Medulla oblongata (tissue), 1 donor: ENCODE data around the gene TAPT1.
"Not testable (repeated sequence)": the region's sequence is repeated elsewhere in the genome, so short reads cannot be mapped to it uniquely, and the experiment has no call there.

Source experiments
- DNase-seq: peaks from one replicate; pipeline ENCODE4 v3.0.0-alpha.2; 2015; ENCODE audit errors: extremely low spot score

Gene TAPT1

DNA sequence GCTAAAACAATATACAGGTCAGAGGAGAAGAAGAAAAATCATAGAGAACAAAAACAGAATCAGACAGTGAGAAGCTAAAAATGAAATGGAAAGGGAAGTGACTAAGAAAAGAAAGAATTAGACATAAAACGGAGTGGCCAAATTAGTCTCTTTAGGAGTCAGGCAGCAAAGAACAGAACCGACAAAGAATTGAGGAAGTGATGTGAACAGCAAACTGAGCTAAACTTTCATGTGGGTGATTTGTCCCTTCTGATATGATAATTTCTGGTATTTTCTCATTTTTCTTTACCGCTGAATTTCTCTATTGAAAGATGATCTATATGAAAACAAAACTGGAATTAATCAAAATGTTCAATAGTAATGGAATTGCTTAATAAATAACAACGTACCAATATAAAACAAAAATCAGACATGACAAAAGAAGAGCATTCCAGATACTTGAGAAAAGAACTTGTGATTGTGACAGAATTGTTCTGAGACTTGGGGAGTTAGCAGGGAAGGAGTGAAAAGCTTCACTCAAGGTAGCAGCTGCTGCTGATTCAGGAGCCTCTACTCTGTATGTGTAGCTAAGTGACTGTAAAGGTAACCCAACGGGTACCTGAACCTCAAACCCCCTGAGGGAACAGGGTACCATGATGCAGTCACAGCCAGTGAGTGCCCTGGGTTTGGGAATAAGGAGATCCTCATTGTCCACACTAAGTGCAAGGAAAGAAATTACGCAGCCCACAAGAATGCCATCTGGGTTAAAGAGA, 8.8 kb downstream of the TAPT1 start:
- no peak for DNase-seq

DNA sequence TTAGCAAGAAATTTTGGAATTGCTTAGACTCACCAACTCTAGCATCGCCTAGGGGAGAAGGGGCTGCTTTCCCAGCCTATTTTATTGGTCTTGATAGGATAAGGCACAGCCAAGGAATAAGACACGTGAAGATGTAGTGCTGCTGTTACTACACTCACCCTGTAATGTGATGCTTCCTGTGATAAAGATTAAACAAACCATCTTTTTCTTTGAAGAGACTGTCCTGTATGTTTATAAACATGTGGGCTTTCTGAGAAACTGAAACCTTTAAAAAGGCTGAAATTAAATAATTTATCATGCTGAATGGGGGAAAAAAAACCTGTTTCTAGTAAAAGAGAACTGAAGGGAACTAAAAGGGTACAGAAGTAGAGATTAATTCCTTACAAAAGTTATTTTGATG, 13.2 kb downstream of the TAPT1 start:
- no peak for DNase-seq

DNA sequence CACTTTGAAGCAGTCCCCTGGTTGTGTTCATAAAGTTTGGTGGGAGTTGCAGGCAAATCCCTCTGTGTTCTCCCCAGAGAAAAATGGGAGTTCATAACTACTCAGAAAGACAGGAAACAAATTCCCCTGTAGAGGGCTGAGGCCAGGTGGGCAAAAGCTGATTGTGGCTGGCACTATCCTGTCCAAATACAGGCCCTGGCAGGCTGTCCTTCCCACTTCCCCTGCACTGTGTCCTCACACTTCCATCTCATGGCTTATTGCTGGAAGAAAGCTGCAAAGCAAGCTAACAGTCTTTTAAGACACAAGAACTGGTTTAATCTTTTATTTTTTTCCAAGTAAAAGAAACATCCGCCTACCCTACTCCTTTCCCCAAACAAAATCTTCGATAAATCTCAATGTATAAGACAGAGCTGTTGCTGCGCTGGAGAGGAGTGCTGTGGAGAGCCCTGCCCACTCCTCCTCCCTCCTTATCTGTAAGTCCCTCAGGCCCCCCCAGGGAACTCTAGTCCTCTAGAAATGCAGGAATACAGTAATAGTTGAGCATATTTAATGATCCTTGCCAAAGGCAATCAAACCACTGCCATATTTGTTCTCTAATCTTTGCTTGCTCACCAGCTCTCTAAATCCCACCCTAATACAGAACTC, 14.0 kb downstream of the TAPT1 start:
- no peak for DNase-seq

DNA sequence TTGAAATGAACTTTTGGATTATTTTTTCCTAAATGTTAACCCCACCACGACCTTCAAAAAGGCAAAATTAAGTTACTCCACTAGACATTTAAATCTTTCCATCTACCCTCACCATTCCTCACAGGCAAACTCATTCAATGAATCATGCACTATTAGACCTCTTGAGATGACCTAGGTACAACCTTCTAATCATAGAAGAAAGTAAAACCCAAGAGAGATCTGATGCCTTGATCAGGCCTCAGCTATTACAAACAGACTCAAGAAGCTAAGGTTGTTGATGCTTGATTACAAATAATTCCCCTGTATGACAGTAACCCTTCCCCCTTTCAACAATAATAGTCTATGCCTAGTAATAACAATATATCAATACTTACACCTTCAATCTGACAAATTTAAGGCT, 18.9 kb downstream of the TAPT1 start:
- no peak for DNase-seq

DNA sequence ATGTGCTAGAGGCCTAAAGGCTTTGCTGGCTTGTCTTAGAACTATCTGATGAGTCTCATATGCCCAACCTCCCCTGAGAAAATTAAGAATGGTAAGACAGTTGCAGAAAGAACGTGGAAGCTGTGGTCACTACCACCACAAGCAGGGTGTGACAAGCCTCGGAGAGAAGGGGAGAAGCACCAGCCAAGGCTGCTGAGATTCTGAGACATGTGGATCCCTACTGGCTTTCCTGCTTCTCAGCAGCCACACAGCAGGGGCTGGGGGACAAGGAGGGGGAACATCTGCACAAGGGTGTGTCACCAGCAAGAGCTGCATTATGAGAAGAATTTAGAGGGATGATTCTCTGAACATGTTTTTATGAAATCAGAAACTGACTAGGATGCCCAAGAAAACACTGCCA, 19.4 kb downstream of the TAPT1 start:
- DNase-seq, result no peak

DNA sequence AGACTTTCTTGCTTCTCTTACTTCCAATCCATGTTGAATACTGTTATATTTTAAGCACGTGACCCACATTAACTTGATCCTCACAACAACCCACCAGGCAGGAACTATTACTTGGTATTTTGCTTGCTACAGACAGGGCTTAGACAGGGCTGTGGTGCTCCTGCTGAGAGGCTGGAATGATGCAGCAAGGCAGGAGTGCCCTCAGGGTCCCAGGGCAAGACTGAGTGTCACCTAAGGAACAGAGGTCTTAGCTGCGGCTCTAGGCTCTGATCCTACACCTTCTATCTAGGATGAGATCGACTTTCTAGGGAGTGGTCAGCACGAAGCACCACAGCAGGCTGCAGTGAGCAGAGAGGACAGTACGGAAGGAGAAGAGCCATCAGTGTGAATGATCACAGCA, 20.0 kb downstream of the TAPT1 start:
- DNase-seq, result no peak

DNA sequence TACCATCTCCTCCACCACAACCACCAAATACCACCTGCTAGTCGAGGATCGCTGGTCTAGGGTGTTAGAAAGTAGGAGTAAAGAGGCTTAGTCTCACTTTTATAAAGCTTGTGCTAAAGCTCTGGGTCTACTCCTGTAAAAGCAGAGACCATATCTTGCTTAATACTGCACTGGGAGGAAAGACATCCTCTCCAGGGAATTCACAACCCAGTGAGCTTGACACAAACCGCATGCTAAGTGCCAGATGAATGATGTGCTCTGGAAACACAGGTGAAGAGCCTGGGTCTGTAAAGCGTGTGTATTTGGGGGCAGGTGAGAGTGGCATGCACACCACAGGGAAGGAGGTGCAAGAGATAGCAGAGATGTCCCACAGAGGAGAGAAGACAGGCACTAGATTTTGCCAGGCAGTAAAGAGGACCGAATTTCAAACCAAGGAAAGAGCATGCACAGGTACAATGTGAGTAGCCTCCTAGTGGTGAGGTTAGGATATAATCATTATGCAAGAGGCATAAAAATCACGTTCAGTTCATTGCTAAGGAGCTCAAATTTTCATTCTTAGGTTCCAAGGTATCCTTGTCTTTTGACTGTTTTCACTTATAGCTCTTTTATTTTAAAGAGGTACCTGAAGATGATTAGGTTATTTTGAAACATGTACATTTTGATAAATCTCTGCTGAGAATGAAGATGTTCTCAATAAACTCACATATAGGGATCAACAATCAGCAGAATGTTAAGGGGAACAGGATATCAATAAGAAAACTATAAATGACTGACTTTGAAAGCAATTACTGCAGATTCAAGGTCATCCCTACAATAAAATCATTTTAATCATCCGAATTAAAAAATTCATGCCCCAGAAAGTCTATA, 20.7 kb downstream of the TAPT1 start:
- DNase-seq, result no peak

DNA sequence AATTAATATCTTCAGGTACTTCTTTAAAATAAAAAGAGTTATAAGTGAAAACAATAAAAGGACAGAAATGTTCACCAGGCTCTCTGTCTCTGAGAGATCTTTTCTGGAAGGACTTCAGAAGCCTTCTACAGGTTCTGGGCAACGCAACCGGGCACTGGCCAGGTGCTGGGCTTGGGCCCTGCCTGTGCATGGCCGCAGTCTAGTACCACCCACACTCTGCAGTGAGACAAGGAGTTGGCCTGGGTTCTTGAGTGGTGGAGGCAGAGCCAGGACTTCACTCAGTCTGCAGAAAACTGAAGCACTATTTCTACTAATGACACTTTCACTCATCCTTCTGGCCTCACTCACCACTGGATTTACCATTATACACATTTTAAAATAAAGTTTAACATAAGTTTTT, 21.8 kb downstream of the TAPT1 start:
- DNase-seq, result no peak

DNA sequence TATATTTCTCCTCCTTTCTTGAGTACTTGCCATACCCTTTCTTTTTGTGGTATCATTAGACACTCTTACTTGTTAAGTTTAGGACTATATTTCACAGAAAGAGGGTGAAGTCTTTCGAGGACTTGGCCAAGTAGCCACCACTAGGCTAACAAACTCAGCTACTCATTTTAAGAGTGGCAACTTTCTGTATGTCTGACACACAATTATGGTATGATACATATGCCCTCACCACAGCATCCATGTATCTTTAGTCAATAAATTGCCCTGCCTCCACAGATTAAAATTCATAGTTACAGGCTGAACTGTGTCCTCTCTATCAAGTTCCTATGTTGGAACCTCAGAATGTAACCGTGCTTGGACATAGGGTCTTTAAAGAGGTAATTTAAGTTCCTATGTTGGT, 23.2 kb downstream of the TAPT1 start:
- DNase-seq, result no peak

DNA sequence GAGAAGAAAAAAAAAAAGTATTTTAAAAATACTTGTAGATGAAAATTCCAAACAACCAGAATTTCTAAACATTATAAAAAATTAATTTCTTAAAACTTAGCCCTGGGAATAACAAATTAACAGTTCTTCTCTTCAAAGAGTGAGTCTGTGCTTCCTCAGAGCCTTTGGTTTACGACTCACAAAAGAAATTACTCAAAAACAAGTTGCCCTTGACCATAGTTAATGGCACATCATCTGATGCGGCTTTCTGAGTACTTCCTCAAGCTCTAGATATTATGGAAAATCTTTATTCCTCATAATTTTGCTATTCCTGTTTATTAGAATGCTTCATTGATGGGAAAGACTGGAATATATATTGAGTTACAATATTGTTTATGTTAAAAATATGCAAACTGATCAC, 23.7 kb downstream of the TAPT1 start:
- DNase-seq, result no peak

DNA sequence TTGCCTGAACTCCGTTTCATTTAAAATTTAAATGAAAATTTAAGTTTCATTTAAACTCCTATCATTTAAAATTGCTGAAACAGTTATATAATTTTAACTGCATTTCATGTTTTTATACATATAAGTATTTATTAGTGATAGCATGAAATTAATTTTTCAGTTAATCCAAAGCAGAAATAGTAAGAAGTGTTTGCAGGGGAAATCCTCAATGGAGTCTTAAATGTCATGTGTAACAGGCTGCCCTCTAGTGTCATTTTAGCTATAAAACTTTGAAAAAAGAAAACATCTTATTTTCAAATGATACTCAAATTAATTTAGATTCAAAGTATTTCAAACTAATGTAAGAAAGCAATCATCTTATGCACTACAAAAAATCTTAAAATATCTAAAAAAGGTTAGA, 27.2 kb downstream of the TAPT1 start:
- DNase-seq, result peak; percentile 45

DNA sequence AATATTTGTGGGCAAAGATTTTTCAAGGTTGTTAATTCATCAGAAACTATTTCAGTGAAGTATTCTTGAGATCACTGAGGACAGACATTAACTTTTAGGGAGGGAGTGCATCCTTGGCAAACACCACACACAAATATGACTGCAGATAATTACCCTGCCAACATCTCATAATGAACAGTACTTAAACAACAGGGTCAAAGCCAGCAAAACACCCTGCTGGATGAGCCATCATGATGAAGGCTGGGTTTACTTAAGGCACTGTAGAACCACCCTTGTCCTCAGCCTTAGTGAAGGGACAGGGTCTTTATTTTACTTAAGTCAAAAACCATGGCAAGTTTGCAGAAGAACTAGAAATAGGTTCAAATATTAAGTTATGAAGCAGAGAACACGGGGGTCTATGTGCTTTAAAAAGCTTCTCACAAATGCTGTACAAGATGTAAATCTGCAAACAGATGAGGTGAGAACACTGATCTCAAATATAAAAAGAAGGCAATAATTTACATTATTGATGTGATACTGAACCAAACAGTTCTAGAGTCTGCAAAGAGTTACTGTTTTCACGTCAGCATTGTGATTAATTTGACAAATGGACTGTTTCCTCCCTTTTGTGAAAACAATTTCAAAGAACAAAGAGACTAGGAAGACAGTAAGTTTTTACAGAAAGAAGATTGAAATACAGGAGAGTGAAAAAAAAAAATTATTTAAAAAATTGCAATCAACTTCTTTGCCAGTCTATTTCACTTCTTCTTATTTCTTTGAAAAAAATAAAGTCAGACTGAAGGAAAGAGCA, 28.2 kb downstream of the TAPT1 start:
- DNase-seq, result no peak

DNA sequence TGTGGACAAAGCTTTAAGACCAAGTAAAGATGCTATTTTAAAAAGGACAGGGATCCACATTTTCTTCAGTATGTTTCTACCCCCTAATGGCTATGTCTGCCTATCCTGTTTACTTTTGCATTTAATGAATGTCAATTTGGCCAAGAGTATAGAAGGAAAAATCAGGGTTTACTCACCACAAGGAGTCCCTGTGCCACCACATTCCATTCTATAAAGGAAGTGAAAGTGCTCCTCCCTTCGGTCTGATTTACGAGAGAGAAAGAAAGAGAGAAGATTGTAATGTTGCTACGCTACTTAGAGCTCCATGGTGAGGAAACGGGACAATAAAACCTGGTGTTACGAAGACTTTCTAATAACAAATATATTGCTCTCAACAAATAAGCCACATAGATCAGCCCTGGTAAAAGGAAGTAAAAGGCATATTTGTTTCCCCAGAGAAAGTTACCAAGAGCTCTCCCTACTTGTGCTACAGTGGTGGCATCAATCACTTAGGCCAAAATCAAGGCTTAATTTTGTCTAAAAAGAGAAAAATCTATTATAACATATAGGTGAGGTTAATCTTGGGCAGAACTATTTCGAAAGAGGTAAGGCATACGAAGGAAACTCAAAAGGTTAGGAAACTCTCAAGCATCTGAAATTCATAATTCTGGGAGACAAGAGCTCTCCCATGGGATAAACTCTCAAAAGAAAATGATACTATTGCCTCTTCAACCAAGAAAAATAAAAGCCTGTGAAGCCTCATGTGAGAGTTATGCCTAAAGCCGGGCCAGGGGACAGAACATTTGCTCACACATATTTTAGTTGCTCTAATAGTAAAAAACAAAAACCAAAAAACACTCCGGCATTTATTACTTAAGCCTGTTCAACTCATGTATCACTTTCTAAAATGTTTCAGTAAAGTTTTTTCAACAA, 29.5 kb downstream of the TAPT1 start:
- DNase-seq, result peak; percentile 86

DNA sequence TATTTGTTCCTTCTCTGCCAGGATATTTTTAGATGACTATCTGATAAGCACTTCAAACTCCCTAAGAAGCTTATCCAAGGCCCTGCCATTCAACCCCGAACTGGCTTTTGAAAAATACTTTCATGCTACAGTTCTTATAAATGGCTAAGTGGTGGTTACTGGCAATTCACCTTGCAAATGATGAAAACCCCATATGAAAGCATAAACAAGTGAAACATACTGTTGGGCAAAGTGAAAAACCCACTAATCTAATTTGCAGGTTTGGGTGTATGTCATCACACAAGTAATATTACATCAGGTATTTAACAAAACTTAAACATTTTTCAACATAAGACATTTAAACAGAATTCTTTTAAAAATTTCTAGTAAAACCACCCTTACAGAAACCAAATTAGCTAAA, 31.1 kb downstream of the TAPT1 start:
- no peak for DNase-seq

DNA sequence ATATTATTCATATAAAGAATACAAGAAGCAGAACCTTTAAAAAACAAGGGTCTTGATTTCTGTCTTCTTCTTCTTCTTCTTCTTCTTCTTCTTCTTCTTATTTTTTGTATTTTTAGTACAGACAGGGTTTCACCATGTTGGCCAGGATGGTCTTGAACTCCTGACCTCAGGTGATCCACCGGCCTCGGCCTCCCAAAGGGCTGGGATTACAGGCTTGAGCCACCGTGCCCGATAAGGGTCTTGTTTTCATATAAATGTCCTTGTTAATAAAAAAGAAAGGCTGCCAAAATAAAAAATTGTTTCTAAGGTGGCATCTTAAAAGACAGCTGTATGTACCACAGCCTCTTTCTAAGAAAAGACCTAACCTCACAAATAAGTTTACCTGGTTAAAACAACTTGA, 31.5 kb downstream of the TAPT1 start:
- DNase-seq, result not testable (repeated sequence)

DNA sequence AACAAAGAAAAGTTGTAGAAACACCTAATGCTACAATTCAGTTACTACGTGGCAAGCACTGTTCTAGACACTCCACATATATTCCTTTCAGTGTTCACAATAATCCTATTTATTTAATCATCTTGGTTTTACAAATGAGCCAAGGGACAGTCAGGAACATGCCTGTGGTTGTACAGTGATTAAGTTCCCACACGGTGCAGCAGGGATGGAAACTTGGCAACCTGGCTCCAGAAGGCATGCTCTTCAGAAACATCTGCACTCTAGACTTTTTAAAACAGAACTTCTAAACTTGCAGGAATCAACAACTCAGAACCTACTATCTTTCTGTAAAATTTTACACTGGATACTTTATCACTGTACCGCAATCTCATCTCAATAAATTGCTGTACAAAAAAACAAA, 32.1 kb downstream of the TAPT1 start:
- DNase-seq, result no peak

DNA sequence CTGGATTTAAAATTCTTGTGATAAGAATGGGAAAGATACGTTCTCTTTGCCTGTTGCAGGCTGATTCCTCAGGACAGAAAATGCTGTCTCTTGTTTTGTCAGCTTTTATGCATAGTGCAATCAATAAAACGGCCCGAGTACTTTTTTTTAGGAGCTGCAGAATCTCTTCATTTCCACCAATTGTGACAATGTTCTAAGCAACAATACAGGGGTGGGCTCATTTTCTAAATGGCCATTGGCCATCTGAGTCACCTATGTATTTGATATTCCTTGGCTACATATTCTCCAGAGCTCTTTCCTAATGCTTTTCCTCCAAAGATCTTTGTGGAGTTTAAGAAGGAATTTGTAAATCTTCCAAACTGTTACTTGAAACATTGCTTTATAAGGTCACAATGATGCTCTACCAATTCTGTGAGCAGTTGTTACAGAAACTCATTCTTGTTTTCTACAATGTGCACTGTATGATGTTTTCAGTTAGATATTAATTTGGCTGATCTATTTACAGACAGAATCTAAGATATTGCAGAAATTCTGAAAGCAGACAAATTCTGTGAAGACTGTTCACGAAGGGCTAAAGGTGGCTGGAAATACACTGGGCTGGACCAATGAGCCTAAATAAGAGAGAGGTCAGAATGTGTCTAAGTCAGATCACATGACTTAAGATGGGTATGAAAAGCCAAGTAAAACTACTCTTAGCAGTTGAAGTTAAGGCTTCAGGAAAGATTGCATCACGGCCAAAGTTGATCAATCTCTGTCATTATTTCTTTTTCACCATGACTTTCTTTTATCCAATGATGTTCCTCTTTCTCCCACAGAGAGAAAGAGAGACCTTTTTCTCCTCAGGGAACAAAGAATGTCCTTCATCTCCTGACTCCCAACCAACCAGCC, 33.4 kb downstream of the TAPT1 start:
- DNase-seq, result no peak

DNA sequence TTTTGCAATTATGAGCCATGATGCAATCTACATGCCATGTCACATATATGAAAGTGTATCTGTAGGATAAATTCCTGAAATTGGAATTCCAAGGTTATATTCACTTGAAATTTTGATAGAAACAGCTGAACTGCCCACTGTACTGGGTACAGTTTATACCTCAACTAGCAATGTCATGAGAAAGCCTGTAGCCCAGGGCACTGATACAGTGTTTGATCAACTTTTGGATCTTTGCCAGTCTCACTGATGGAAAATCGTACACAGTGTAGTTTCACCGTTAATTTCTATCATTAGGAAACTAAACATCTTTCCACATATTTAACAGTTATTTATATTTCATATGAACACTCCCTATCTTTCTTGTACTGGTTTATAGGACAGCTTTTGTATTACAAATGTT, 34.2 kb downstream of the TAPT1 start:
- DNase-seq, result no peak

DNA sequence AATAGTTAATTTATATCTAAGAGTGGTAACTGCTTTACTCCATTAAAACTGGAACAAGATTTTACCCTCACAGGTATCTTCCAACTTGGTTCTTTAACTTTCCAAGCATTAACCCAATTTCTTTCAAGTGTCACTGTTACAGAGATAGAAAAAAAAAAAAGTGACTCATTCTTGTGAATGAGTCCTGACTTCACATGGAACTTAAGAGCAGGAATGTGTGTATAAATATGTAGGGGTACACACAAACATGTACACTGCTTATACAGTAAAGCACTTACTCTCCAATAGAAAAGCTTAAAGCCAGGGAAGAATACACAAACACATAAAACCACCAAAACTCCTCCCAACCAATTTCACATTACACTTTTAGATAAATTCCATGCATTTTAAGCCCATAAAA, 38.8 kb downstream of the TAPT1 start:
- no peak for DNase-seq

DNA sequence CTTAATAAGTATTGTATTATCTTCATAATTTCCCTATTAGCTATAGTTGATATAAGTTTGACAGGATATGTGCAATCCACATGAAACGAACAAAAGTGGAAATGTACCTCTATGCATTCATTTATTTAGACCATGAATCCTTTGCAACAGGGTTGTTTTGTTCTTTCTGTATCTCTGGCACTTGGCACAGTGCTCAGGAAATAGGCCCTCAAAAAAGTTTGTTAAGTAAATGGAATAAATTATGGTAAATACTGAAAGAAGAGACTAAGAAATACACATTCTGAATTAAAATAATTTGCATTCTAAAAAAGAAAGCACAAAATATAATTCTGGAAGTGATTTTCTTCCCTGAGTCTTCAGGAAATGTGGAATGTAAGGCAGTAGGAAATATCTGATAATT, 39.3 kb downstream of the TAPT1 start:
- no peak for DNase-seq
